ENCODE data around the gene ZNF311. TPM values are rescaled to one million over a fixed set of nuclear protein-coding genes. Genes with fewer than 3 reads are reported as not detected.

The ZNF311 gene
- total and polyA plus RNA-seq, 9 of the 15 experiments (the other 6 are each of a cell fraction or from before 2014, with no cell fraction given): 5.1 to 10.0 (median 7.5) TPM

DNA sequence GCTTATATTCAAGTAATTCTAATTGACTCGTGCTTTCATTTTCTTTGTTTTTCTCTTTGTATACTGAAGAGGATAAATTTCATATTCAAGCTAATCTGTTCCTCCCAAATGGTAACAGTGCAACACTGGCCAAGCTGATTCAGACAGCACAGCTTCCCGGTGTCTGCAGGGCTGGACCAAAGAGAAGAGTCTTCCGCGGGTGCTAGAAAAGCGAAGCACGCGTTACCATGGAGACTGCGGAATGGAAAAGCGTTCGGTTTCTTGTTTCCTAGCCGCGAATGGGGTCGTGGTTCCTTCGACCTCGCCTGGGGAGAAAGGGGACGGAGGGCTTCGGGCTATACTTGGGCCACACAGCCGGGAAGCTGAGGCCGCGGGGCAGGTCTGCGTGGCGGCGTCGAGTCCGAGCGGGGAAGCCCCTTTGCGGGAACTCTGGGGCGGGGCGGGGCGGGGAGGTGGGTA, 6.2 kb upstream of the ZNF311 start (continued):
- TF ChIP-seq, protein P1, sequence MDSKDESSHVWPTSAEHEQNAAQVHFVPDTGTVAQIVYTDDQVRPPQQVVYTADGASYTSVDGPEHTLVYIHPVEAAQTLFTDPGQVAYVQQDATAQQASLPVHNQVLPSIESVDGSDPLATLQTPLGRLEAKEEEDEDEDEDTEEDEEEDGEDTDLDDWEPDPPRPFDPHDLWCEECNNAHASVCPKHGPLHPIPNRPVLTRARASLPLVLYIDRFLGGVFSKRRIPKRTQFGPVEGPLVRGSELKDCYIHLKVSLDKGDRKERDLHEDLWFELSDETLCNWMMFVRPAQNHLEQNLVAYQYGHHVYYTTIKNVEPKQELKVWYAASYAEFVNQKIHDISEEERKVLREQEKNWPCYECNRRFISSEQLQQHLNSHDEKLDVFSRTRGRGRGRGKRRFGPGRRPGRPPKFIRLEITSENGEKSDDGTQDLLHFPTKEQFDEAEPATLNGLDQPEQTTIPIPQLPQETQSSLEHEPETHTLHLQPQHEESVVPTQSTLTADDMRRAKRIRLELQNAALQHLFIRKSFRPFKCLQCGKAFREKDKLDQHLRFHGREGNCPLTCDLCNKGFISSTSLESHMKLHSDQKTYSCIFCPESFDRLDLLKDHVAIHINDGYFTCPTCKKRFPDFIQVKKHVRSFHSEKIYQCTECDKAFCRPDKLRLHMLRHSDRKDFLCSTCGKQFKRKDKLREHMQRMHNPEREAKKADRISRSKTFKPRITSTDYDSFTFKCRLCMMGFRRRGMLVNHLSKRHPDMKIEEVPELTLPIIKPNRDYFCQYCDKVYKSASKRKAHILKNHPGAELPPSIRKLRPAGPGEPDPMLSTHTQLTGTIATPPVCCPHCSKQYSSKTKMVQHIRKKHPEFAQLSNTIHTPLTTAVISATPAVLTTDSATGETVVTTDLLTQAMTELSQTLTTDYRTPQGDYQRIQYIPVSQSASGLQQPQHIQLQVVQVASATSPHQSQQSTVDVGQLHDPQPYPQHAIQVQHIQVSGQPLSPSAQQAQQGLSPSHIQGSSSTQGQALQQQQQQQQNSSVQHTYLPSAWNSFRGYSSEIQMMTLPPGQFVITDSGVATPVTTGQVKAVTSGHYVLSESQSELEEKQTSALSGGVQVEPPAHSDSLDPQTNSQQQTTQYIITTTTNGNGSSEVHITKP (IDR thresholded peaks at IDR 0.05; ENCODE audit: partially characterized antibody): peak; percentile 72
- no peak for TF ChIP-seq NCOR1 (IDR thresholded peaks at IDR 0.05)
- no peak for TF ChIP-seq CREBBP (IDR thresholded peaks at IDR 0.05; ENCODE audit: low read depth, low read length)
- TF ChIP-seq EZH2 (IDR thresholded peaks at IDR 0.05; ENCODE audit: borderline replicate concordance, low read depth, low read length): no peak
- TF ChIP-seq ILF3 (IDR thresholded peaks at IDR 0.05; ENCODE audit: borderline replicate concordance): no peak
- TF ChIP-seq, protein P2, sequence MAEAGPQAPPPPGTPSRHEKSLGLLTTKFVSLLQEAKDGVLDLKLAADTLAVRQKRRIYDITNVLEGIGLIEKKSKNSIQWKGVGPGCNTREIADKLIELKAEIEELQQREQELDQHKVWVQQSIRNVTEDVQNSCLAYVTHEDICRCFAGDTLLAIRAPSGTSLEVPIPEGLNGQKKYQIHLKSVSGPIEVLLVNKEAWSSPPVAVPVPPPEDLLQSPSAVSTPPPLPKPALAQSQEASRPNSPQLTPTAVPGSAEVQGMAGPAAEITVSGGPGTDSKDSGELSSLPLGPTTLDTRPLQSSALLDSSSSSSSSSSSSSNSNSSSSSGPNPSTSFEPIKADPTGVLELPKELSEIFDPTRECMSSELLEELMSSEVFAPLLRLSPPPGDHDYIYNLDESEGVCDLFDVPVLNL (CRISPR knock-in tag; IDR thresholded peaks at IDR 0.05; ENCODE audit: low read depth): no peak
- no peak for TF ChIP-seq NFATC3 (IDR thresholded peaks at IDR 0.05)
- no peak for TF ChIP-seq ZNF695 (CRISPR knock-in tag; IDR thresholded peaks at IDR 0.05)
- TF ChIP-seq HDAC8 (tag; IDR thresholded peaks at IDR 0.05): no peak
- no peak for TF ChIP-seq TSC22D4 (tag; IDR thresholded peaks at IDR 0.05)
- no peak for TF ChIP-seq ETV1 (tag; conservative IDR thresholded peaks at IDR 0.05; ENCODE audit: low read depth)
- TF ChIP-seq, protein P3, sequence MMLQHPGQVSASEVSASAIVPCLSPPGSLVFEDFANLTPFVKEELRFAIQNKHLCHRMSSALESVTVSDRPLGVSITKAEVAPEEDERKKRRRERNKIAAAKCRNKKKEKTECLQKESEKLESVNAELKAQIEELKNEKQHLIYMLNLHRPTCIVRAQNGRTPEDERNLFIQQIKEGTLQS (IDR thresholded peaks at IDR 0.05): no peak
- TF ChIP-seq, protein P3 (CRISPR knock-in tag; conservative IDR thresholded peaks at IDR 0.05): no peak
- TF ChIP-seq, protein P4, sequence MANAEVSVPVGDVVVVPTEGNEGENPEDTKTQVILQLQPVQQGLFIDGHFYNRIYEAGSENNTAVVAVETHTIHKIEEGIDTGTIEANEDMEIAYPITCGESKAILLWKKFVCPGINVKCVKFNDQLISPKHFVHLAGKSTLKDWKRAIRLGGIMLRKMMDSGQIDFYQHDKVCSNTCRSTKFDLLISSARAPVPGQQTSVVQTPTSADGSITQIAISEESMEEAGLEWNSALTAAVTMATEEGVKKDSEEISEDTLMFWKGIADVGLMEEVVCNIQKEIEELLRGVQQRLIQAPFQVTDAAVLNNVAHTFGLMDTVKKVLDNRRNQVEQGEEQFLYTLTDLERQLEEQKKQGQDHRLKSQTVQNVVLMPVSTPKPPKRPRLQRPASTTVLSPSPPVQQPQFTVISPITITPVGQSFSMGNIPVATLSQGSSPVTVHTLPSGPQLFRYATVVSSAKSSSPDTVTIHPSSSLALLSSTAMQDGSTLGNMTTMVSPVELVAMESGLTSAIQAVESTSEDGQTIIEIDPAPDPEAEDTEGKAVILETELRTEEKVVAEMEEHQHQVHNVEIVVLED (CRISPR knock-in tag; IDR thresholded peaks at IDR 0.05): no peak
- no peak for TF ChIP-seq TCF7 (IDR thresholded peaks at IDR 0.05; ENCODE audit: borderline replicate concordance)
- TF ChIP-seq MCM5 (IDR thresholded peaks at IDR 0.05; ENCODE audit: low read depth): no peak
